Measurements from ENCODE around the gene ORM2. TPM values are rescaled to one million over a fixed set of nuclear protein-coding genes. Genes with fewer than 3 reads are reported as not detected.
A peak's percentile ranks its signal among the peaks of the same experiment; 100 is the strongest.

ORM2 gene
- total and polyA plus RNA-seq, 2 experiments from 2014 or later = 0.76 TPM

GRCh38 chr9:114317665-114318357, 11.9 kb upstream of the ORM2 start:
- no peak for DNase-seq (ENCODE audit: low spot score)
- TF ChIP-seq JUNB (IDR thresholded peaks at IDR 0.05; ENCODE audit: unreplicated experiment) (no peak), CTCF (conservative IDR thresholded peaks at IDR 0.05; ENCODE audit: low read depth in 2 of 2) (no peak), REST (IDR thresholded peaks at IDR 0.05; ENCODE audit: unreplicated experiment) (no peak), ETS1 (IDR thresholded peaks at IDR 0.05) (no peak), NANOG (IDR thresholded peaks at IDR 0.05; ENCODE audit: borderline replicate concordance) (no peak), EZH2phosphoT487 (IDR thresholded peaks at IDR 0.05; ENCODE audit: unreplicated experiment) (no peak), ZNF114 (CRISPR knock-in tag; IDR thresholded peaks at IDR 0.05) (no peak), EZH2 (IDR thresholded peaks at IDR 0.05; ENCODE audit: low read depth, unreplicated experiment) (no peak), POLR2AphosphoS5 (IDR thresholded peaks at IDR 0.05; ENCODE audit: low read depth) (no peak), ZNF462 (CRISPR knock-in tag; IDR thresholded peaks at IDR 0.05) (no peak), ZNF331 (CRISPR knock-in tag; IDR thresholded peaks at IDR 0.05; ENCODE audit: low read depth) (no peak), STAT1 (IDR thresholded peaks at IDR 0.05; ENCODE audit: unreplicated experiment) (no peak), CREB1 (CRISPR knock-in tag; IDR thresholded peaks at IDR 0.05; ENCODE audit: low read depth) (no peak)
- Mint-ChIP-seq H3K4me3 (no peak overlapping the region), H3K27me3 (ENCODE audit: insufficient read depth, low read depth, poor library complexity) (peaks cover 6% of the 10 kb centered on the region), H3K9me3 (no peaks in the 10 kb centered on the region; the same call in 1 of the 3 replicates), H3K36me3 (ENCODE audit: low read depth) (no peaks in the 10 kb centered on the region), H3K4me1 (peaks cover 5% of the 10 kb centered on the region; the same call in 2 of the 3 replicates), H3K27ac (no peak overlapping the region; the same call in 1 of the 2 replicates)
- no peaks in the 10 kb centered on the region for H3K36me3 ChIP-seq (ENCODE audit: insufficient read depth)
- no peak for ATAC-seq
- H3K27ac ChIP-seq (ENCODE audit: low read depth) = no peak overlapping the region
- H3K79me2 ChIP-seq (replicated peaks; ENCODE audit: insufficient read depth) = no peaks in the 10 kb centered on the region
- no peaks in the 10 kb centered on the region for H3F3A ChIP-seq (replicated peaks; ENCODE audit: low read depth)
- H3K4me3 ChIP-seq = no peak overlapping the region
- no peaks in the 10 kb centered on the region for H4K20me1 ChIP-seq (replicated peaks; ENCODE audit: insufficient read depth)
- H3K9me2 ChIP-seq (ENCODE audit: insufficient read depth) = no peaks in the 10 kb centered on the region
- H3K4me2 ChIP-seq = no peak overlapping the region
- H2AFZ ChIP-seq = 0 out of 2 replicates have a peak overlapping the region, but pooled peaks have one; percentile 28
- H3K27me3 ChIP-seq (ENCODE audit: insufficient read depth) = no peaks in the 10 kb centered on the region
- no peaks in the 10 kb centered on the region for H3K4me1 ChIP-seq (ENCODE audit: insufficient read depth)
